Measurements from ENCODE around the gene XPC. TPM values are rescaled to one million over a fixed set of nuclear protein-coding genes. Genes with fewer than 3 reads are reported as not detected.

The XPC gene
- total and polyA plus RNA-seq, 4 donors: 12.7 to 26.7 (median 14.2) TPM

DNA sequence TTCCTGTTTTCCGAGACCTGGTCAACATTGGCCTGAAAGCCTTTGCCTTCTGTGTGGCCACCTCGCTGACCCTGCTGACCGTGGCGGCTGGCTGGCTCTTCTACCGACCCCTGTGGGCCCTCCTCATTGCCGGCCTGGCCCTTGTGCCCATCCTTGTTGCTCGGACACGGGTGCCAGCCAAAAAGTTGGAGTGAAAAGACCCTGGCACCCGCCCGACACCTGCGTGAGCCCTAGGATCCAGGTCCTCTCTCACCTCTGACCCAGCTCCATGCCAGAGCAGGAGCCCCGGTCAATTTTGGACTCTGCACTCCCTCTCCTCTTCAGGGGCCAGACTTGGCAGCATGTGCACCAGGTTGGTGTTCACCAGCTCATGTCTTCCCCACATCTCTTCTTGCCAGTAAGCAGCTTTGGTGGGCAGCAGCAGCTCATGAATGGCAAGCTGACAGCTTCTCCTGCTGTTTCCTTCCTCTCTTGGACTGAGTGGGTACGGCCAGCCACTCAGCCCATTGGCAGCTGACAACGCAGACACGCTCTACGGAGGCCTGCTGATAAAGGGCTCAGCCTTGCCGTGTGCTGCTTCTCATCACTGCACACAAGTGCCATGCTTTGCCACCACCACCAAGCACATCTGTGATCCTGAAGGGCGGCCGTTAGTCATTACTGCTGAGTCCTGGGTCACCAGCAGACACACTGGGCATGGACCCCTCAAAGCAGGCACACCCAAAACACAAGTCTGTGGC is 36.6 kb downstream of the XPC start:
- WGBS: 46% methylated on average over 19 of the region's 19 CpGs
- DNase-seq (ENCODE audit: low spot score): no peak

More for the DNA sequence above, 36.6 kb downstream of the XPC start:
- Histone ChIP-seq H3K27me3 (ENCODE audit: control insufficient read depth in 4 of 4, insufficient read depth in 4 of 4, low read length in 3 of 4) (no peaks in the 10 kb centered on the region), H3K27ac (ENCODE audit: low read depth in 1 of 2, low read length in 2 of 2) (peak overlapping the region; percentile 60 to 72), H3K4me1 (ENCODE audit: control insufficient read depth in 4 of 4, insufficient read depth in 4 of 4, low read length in 3 of 4) (peaks cover 22 to 88% (median 75%) of the 10 kb centered on the region in 4 donors), H3K4me3 (ENCODE audit: low read depth in 1 of 3, low read length in 3 of 3) (no peak overlapping the region), H3K36me3 (ENCODE audit: control insufficient read depth in 4 of 4, insufficient read depth in 3 of 4, low read depth in 1 of 4, low read length in 3 of 4) (peaks cover 3 to 13% (median 10%) of the 10 kb centered on the region in 4 donors), H3K9me3 (ENCODE audit: control insufficient read depth in 4 of 4, low read length in 3 of 4) (no peaks in the 10 kb centered on the region), H3K9ac (ENCODE audit: low read depth in 1 of 2, low read length in 2 of 2) (no peak overlapping the region)
- TF ChIP-seq GABPA (IDR thresholded peaks at IDR 0.05 in 1 of 2, conservative IDR thresholded peaks at IDR 0.05 in 1 of 2) (peak in 1 of 2 donors; percentile 34), HNF4A (conservative IDR thresholded peaks at IDR 0.05) (peak; percentile 48 to 73), JUND (IDR thresholded peaks at IDR 0.05) (no peak), YY1 (IDR thresholded peaks at IDR 0.05) (no peak), EGR1 (IDR thresholded peaks at IDR 0.05; ENCODE audit: low read depth in 2 of 2) (no peak), TAF1 (conservative IDR thresholded peaks at IDR 0.05) (no peak), FOXA1 (IDR thresholded peaks at IDR 0.05) (no peak), HNF4G (IDR thresholded peaks at IDR 0.05) (no peak), RXRA (IDR thresholded peaks at IDR 0.05) (peak; percentile 11 to 67), NR2F2 (IDR thresholded peaks at IDR 0.05) (no peak), RAD21 (IDR thresholded peaks at IDR 0.05) (no peak), FOXA2 (IDR thresholded peaks at IDR 0.05) (no peak), SP1 (IDR thresholded peaks at IDR 0.05) (no peak)
- TF ChIP-seq, protein P1, sequence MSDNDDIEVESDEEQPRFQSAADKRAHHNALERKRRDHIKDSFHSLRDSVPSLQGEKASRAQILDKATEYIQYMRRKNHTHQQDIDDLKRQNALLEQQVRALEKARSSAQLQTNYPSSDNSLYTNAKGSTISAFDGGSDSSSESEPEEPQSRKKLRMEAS (IDR thresholded peaks at IDR 0.05): peak; percentile 16
- TF ChIP-seq, protein P2, sequence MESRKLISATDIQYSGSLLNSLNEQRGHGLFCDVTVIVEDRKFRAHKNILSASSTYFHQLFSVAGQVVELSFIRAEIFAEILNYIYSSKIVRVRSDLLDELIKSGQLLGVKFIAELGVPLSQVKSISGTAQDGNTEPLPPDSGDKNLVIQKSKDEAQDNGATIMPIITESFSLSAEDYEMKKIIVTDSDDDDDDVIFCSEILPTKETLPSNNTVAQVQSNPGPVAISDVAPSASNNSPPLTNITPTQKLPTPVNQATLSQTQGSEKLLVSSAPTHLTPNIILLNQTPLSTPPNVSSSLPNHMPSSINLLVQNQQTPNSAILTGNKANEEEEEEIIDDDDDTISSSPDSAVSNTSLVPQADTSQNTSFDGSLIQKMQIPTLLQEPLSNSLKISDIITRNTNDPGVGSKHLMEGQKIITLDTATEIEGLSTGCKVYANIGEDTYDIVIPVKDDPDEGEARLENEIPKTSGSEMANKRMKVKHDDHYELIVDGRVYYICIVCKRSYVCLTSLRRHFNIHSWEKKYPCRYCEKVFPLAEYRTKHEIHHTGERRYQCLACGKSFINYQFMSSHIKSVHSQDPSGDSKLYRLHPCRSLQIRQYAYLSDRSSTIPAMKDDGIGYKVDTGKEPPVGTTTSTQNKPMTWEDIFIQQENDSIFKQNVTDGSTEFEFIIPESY (IDR thresholded peaks at IDR 0.05): no peak
- TF ChIP-seq, protein P3, sequence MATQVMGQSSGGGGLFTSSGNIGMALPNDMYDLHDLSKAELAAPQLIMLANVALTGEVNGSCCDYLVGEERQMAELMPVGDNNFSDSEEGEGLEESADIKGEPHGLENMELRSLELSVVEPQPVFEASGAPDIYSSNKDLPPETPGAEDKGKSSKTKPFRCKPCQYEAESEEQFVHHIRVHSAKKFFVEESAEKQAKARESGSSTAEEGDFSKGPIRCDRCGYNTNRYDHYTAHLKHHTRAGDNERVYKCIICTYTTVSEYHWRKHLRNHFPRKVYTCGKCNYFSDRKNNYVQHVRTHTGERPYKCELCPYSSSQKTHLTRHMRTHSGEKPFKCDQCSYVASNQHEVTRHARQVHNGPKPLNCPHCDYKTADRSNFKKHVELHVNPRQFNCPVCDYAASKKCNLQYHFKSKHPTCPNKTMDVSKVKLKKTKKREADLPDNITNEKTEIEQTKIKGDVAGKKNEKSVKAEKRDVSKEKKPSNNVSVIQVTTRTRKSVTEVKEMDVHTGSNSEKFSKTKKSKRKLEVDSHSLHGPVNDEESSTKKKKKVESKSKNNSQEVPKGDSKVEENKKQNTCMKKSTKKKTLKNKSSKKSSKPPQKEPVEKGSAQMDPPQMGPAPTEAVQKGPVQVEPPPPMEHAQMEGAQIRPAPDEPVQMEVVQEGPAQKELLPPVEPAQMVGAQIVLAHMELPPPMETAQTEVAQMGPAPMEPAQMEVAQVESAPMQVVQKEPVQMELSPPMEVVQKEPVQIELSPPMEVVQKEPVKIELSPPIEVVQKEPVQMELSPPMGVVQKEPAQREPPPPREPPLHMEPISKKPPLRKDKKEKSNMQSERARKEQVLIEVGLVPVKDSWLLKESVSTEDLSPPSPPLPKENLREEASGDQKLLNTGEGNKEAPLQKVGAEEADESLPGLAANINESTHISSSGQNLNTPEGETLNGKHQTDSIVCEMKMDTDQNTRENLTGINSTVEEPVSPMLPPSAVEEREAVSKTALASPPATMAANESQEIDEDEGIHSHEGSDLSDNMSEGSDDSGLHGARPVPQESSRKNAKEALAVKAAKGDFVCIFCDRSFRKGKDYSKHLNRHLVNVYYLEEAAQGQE (IDR thresholded peaks at IDR 0.05): no peak
- TF ChIP-seq, protein P4, sequence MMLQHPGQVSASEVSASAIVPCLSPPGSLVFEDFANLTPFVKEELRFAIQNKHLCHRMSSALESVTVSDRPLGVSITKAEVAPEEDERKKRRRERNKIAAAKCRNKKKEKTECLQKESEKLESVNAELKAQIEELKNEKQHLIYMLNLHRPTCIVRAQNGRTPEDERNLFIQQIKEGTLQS (IDR thresholded peaks at IDR 0.05): no peak
- TF ChIP-seq, protein P5, sequence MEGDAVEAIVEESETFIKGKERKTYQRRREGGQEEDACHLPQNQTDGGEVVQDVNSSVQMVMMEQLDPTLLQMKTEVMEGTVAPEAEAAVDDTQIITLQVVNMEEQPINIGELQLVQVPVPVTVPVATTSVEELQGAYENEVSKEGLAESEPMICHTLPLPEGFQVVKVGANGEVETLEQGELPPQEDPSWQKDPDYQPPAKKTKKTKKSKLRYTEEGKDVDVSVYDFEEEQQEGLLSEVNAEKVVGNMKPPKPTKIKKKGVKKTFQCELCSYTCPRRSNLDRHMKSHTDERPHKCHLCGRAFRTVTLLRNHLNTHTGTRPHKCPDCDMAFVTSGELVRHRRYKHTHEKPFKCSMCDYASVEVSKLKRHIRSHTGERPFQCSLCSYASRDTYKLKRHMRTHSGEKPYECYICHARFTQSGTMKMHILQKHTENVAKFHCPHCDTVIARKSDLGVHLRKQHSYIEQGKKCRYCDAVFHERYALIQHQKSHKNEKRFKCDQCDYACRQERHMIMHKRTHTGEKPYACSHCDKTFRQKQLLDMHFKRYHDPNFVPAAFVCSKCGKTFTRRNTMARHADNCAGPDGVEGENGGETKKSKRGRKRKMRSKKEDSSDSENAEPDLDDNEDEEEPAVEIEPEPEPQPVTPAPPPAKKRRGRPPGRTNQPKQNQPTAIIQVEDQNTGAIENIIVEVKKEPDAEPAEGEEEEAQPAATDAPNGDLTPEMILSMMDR (IDR thresholded peaks at IDR 0.05; ENCODE audit: low read depth, low read length, missing input control): no peak
